ENCODE measurements around the gene CALHM5.

DNA sequence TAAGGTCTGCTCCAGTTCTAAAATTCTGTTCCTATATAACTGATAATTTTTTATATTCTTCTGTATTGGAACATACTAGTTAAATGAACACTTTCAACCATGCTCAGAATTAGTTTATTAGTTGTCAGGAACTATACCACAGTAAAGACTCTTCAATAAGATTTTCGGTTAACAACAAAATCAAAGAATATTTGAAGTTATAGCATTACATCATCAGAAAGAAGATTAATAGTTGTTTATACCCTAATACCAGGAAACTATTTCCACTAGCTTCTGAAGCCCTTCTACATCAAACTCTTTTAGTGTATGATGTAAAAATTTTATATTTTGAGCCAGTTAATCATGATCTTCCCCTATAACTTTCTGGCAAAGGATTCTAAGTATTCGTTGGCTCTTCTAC, 48.7 kb downstream of the CALHM5 start:
- no peak for TF ChIP-seq POLR2A (IDR thresholded peaks at IDR 0.05; ENCODE audit: borderline replicate concordance, extremely low read depth, insufficient read depth, insufficient read length)
- no peak for TF ChIP-seq CTCF (IDR thresholded peaks at IDR 0.05 in 2 of 3, conservative IDR thresholded peaks at IDR 0.05 in 1 of 3; ENCODE audit: borderline replicate concordance in 1 of 3, insufficient read depth in 1 of 3, low read depth in 2 of 3, low read length in 2 of 3)
- no peak for TF ChIP-seq CEBPB (IDR thresholded peaks at IDR 0.05; ENCODE audit: low read depth)
- TF ChIP-seq EZH2 (IDR thresholded peaks at IDR 0.05) = no peak
- TF ChIP-seq ZNF274 (IDR thresholded peaks at IDR 0.05; ENCODE audit: low read depth, low read length) = no peak
- TF ChIP-seq ZBTB33 (IDR thresholded peaks at IDR 0.05; ENCODE audit: extremely low read depth, insufficient replicate concordance, low read length) = no peak
- TF ChIP-seq YY1 (IDR thresholded peaks at IDR 0.05; ENCODE audit: extremely low read depth, insufficient replicate concordance, low read depth, low read length) = no peak
- no peak for TF ChIP-seq SP1 (IDR thresholded peaks at IDR 0.05; ENCODE audit: low read depth)

All from HCT116 (cell line).